ENCODE measurements around the gene GORASP2. TPM values are rescaled to one million over a fixed set of nuclear protein-coding genes. Genes with fewer than 3 reads are reported as not detected.
A peak's percentile ranks its signal among the peaks of the same experiment; 100 is the strongest.
"Not testable (repeated sequence)": the region's sequence is repeated elsewhere in the genome, so short reads cannot be mapped to it uniquely, and the experiment has no call there.

Gene GORASP2
- total RNA-seq = 22.0 and 30.3 TPM in 2 replicates

- peak; percentile 100 for DNase-seq
Measured at GRCh38 chr2:170928824-170929685, at the start of gene GORASP2. GORASP2 (plus strand) TSS chr2:170929253; CDS start chr2:170929341, 88 bp downstream.

GRCh38 chr2:170881840-170882239 lies 47.2 kb upstream of the GORASP2 start:
- no peak for DNase-seq

- no peak for DNase-seq
Measured at GRCh38 chr2:170882758-170883157, 46.3 kb upstream of the GORASP2 start.

- no peak for DNase-seq
Measured at GRCh38 chr2:170883683-170884082, 45.4 kb upstream of the GORASP2 start.

GRCh38 chr2:170885130-170885791 lies 43.8 kb upstream of the GORASP2 start:
- no peak for DNase-seq

- DNase-seq = no peak
Measured at GRCh38 chr2:170886386-170886785, 42.7 kb upstream of the GORASP2 start.

GRCh38 chr2:170887496-170887895 lies 41.6 kb upstream of the GORASP2 start:
- no peak for DNase-seq

- no peak for DNase-seq
Measured at GRCh38 chr2:170887896-170888295, 41.2 kb upstream of the GORASP2 start.

GRCh38 chr2:170891893-170892292 lies 37.2 kb upstream of the GORASP2 start:
- no peak for DNase-seq

GRCh38 chr2:170892391-170892951 lies 36.6 kb upstream of the GORASP2 start:
- no peak for DNase-seq

GRCh38 chr2:170895023-170895757 lies 33.9 kb upstream of the GORASP2 start:
- DNase-seq = no peak

- no peak for DNase-seq
Measured at GRCh38 chr2:170896622-170897021, 32.4 kb upstream of the GORASP2 start.

GRCh38 chr2:170897108-170897507 lies 31.9 kb upstream of the GORASP2 start:
- DNase-seq = no peak

- no peak for DNase-seq
Measured at GRCh38 chr2:170905864-170906263, 23.2 kb upstream of the GORASP2 start.

- no peak for DNase-seq
Measured at GRCh38 chr2:170911314-170911889, 17.7 kb upstream of the GORASP2 start.

GRCh38 chr2:170914994-170915666 lies 13.9 kb upstream of the GORASP2 start:
- DNase-seq = not testable (repeated sequence)

GRCh38 chr2:170917219-170917913 lies 11.7 kb upstream of the GORASP2 start:
- DNase-seq = no peak

GRCh38 chr2:170917957-170918356 lies 11.1 kb upstream of the GORASP2 start:
- DNase-seq = no peak

- DNase-seq = not testable (repeated sequence)
Measured at GRCh38 chr2:170921873-170922272, 7.2 kb upstream of the GORASP2 start.

GRCh38 chr2:170922634-170923494 lies 6.2 kb upstream of the GORASP2 start:
- DNase-seq = no peak

Measured in dermis blood vessel endothelial cell (primary cell).